HCT116 (cell line): ENCODE results near the gene PDZD8. TPM values are rescaled to one million over a fixed set of nuclear protein-coding genes. Genes with fewer than 3 reads are reported as not detected.
A peak's percentile ranks its signal among the peaks of the same experiment; 100 is the strongest.

Source experiments
- ATAC-seq: fragments of 200-7000 bp; cut with Tn5 transposase; 2 replicates; pipeline ENCODE4 v1.9.1; 2020; ENCODE audit warnings: mild to moderate bottlenecking, moderate library complexity
- BruUV-seq: library from RNA; stranded (reverse); fragments of 400-500 nt; replicated peaks from 2 replicates; lab custom pipeline; 2021; lab: Mats Ljungman, UMichigan
- CTCF ChIA-PET: fragments of 300-600 bp; sonication (Branson Sonifier 250); formaldehyde crosslinking; loops from one replicate; lab custom pipeline; 2021; ENCODE audit warnings: antibody characterized with exemption; lab: Charles Lee
- POLR2A ChIA-PET: fragments of 300-600, 350-600 bp; sonication (Branson Sonifier 250); formaldehyde crosslinking; loops from one replicate; lab custom pipeline; 2021; ENCODE audit warnings: antibody characterized with exemption; lab: Charles Lee
- RAD21 ChIA-PET, 2 experiments: fragments of 300-600 bp; sonication (Branson Sonifier 250); formaldehyde crosslinking; loops; one replicate each; lab custom pipeline; 2023; ENCODE audit warnings: low total read pairs in 2 of 2; ENCODE audit not compliant: uncharacterized antibody in 2 of 2, unreplicated experiment in 2 of 2, low non-redundant PET in 1 of 2; lab: Charles Lee
- DNase-seq: peaks from one replicate; pipeline ENCODE4 v3.0.0-alpha.2; 2010; ENCODE audit warnings: low read depth, low spot score
- H2AFZ ChIP-seq: fragments of 200-600 bp; shearing (Covaris generic), sonication (generic); 2 replicates; pipeline ENCODE4 v1.6.1; 2017; ENCODE audit warnings: low read depth, mixed run types, mixed read lengths, antibody characterized with exemption, low read length; ENCODE audit not compliant: poor library complexity, severe bottlenecking
- H3K27ac ChIP-seq: 2 replicates; pipeline ENCODE4 v1.5.1; 2012; ENCODE audit warnings: low read depth, low read length
- H3K27me3 ChIP-seq: fragments of 200-600 bp; sonication (generic); 2 replicates; pipeline ENCODE4 v1.6.1; 2016; ENCODE audit warnings: mixed run types, low read length, mixed read lengths; ENCODE audit not compliant: insufficient read depth
- H3K36me3 ChIP-seq, 2 experiments: fragments of 200-500 bp in 1 of 2; fragments of 200-600 bp in 1 of 2; sonication (Bioruptor generic) in 1 of 2; sonication (generic) in 1 of 2; 2 replicates each; pipeline versions ENCODE4 v1.5.1 to v1.6.1; 2014 to 2016; ENCODE audit warnings: low read length in 2 of 2, inconsistent platforms in 1 of 2, mixed read lengths in 1 of 2, mixed run types in 1 of 2; ENCODE audit not compliant: insufficient read depth in 2 of 2, control insufficient read depth in 1 of 2
- H3K4me1 ChIP-seq, 2 experiments: fragments of 200-600 bp in 1 of 2; sonication (generic) in 1 of 2; 2 replicates each; pipeline versions ENCODE4 v1.5.1 to v1.6.1; 2012 to 2017; ENCODE audit warnings: low read length in 2 of 2, inconsistent platforms in 1 of 2, mild to moderate bottlenecking in 1 of 2, mixed read lengths in 1 of 2, mixed run types in 1 of 2, moderate library complexity in 1 of 2; ENCODE audit not compliant: insufficient read depth in 2 of 2, control insufficient read depth in 1 of 2
- H3K4me2 ChIP-seq: fragments of 200-600 bp; sonication (generic); 2 replicates; pipeline ENCODE4 v1.6.1; 2017; ENCODE audit warnings: mixed run types, low read length, mixed read lengths
- H3K4me3 ChIP-seq, 2 experiments: fragments of 200-600 bp in 1 of 2; sonication (generic) in 1 of 2; replicated peaks in 1 of 2; 2 replicates each; pipeline ENCODE4 v1.5.1; 2011 to 2016; ENCODE audit warnings: low read length in 2 of 2, control low read depth in 1 of 2, low read depth in 1 of 2, mild to moderate bottlenecking in 1 of 2, mixed read lengths in 1 of 2, mixed run types in 1 of 2
- H3K79me2 ChIP-seq: fragments of 200-600 bp; sonication (generic); 2 replicates; pipeline ENCODE4 v1.6.1; 2017; ENCODE audit warnings: mild to moderate bottlenecking, mixed run types, low read length, moderate library complexity, mixed read lengths; ENCODE audit not compliant: insufficient read depth
- H3K9ac ChIP-seq: fragments of 200-600 bp; sonication (generic); 2 replicates; pipeline ENCODE4 v1.6.1; 2016; ENCODE audit warnings: low read length, mixed read lengths
- H3K9me2 ChIP-seq: fragments of 200-600 bp; sonication (generic), shearing (Covaris generic); 2 replicates; pipeline ENCODE4 v1.6.1; 2017; ENCODE audit warnings: mixed run types, mild to moderate bottlenecking, moderate library complexity; ENCODE audit not compliant: insufficient read depth
- H3K9me3 ChIP-seq, 2 experiments: fragments of 200-500 bp in 1 of 2; fragments of 200-600 bp in 1 of 2; sonication (Bioruptor generic) in 1 of 2; sonication (generic) in 1 of 2; 2 replicates each; pipeline ENCODE4 v1.6.1; 2014 to 2017; ENCODE audit warnings: low read length in 2 of 2, mixed read lengths in 2 of 2, inconsistent platforms in 1 of 2, low read depth in 1 of 2, mild to moderate bottlenecking in 1 of 2, mixed run types in 1 of 2, moderate library complexity in 1 of 2; ENCODE audit not compliant: control insufficient read depth in 1 of 2, insufficient read depth in 1 of 2
- H4K20me1 ChIP-seq: fragments of 200-600 bp; sonication (generic), shearing (Covaris generic); 2 replicates; pipeline ENCODE4 v1.6.1; 2017; ENCODE audit warnings: mixed run types, mild to moderate bottlenecking, moderate library complexity; ENCODE audit not compliant: insufficient read depth
- EZH2phosphoT487 ChIP-seq: fragments of 200-600 bp; IDR thresholded peaks from 2 replicates; pipeline ENCODE4 v1.6.1; 2018; ENCODE audit warnings: antibody characterized with exemption, borderline replicate concordance
- JUND ChIP-seq: IDR thresholded peaks from 2 replicates; pipeline ENCODE4 v1.6.1; 2012
- POLR2A ChIP-seq: IDR thresholded peaks from 2 replicates; pipeline ENCODE4 v1.7.0; 2011; ENCODE audit warnings: borderline replicate concordance; ENCODE audit not compliant: insufficient read depth, insufficient read length; ENCODE audit errors: extremely low read depth
- SIN3A ChIP-seq: IDR thresholded peaks from 2 replicates; pipeline ENCODE4 v1.6.1; 2012; ENCODE audit warnings: low read depth
- intact Hi-C: fragments of 100-400 bp; cut with micrococcal nuclease; formaldehyde crosslinking; loops from 2 replicates; pipeline ENCODE4 v1.10.0; 2022
- total RNA-seq: library from RNA; stranded (reverse); gene quantifications from one replicate; pipeline ENCODE4 v1.2.1, GENCODE V29; 2021; ENCODE audit not compliant: unreplicated experiment
- TF ChIP-seq, protein P1 (sequence below): IDR thresholded peaks from 2 replicates; pipeline ENCODE4 v1.6.1; 2012

The PDZD8 gene
- total RNA-seq, 1 experiment from 2014 or later, result 61.7 TPM

DNA sequence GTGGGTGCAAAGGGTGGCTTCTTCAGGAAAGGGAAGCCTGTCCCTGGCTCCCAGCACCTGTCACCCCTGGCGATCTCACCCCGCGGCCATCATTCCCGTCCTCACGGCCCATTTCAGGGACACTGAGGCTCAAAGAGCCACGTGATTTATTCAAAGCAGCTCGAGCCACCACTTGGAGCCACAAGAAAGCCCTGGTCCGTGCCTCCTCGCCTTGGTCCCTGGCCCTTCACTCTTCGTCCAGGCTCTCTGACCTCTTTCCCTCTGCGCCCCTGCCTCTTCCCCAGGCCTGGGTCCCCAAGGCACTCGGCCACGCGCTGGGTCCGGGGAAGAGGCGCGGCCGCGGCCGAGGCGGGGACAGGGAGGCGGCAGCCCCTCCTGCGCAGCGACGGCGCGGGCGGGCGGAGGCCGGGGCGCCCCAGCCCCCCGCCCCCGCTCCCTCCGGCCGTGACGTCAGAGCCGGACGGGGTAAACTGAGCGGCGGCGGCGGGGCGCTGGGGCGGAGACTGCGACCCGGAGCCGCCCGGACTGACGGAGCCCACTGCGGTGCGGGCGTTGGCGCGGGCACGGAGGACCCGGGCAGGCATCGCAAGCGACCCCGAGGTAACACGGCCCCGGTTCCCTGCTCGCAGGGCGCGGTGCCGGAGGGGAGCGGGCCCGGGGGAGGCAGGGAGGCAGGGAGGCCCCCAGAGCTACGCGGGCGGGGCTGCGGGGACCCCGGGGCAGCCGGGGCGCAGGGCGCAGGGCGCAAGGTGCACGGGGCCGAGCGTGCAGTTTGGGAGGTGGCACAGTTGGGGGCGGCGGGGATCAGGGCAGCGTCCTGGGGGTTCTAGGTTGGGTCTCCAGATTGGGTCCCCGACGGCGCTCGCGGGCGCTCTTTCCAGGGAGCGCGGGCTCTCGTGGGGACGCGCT is 134.4 kb downstream of the PDZD8 start, which contains the start of gene SLC18A2:
SLC18A2 (plus strand) TSS at position 494 of the 909 bp plus-strand sequence. CDS start 580 bp downstream, outside the sequence.
- RAD21 ChIA-PET, result interaction anchor here in 1 of 2 experiments (1.0 kb wide), 1 partner anchor 24 kb away, joined by 5 read pairs; no protein-coding TSS in a partner anchor
- 0 out of 2 replicates have a peak, but pooled peaks cover 8% of the 10 kb centered on the region for H3K27me3 ChIP-seq
- no peak within 1 kb of the TSS for H3K4me2 ChIP-seq
- H3K4me3 ChIP-seq, result no peak within 1 kb of the TSS
- H4K20me1 ChIP-seq, result no peaks in the 10 kb centered on the region
- POLR2A ChIA-PET, result no interaction called here
- DNase-seq (no peak), ATAC-seq (no peak)
- CTCF ChIA-PET, result no interaction called here
- no peaks in the 10 kb centered on the region for H3K79me2 ChIP-seq
- no TSS peak for BruUV-seq
- H3K9me2 ChIP-seq, result no peaks in the 10 kb centered on the region
- no peaks in the 10 kb centered on the region for H3K9me3 ChIP-seq
- no peak within 1 kb of the TSS for H3K9ac ChIP-seq
- H3K27ac ChIP-seq, result no peak within 1 kb of the TSS
- TF ChIP-seq JUND, result no peak
- intact Hi-C loops, result no loop called here
- no peak within 1 kb of the TSS for H2AFZ ChIP-seq
- H3K36me3 ChIP-seq, result no peaks in the 10 kb centered on the region
- no peaks in the 10 kb centered on the region for H3K4me1 ChIP-seq

DNA sequence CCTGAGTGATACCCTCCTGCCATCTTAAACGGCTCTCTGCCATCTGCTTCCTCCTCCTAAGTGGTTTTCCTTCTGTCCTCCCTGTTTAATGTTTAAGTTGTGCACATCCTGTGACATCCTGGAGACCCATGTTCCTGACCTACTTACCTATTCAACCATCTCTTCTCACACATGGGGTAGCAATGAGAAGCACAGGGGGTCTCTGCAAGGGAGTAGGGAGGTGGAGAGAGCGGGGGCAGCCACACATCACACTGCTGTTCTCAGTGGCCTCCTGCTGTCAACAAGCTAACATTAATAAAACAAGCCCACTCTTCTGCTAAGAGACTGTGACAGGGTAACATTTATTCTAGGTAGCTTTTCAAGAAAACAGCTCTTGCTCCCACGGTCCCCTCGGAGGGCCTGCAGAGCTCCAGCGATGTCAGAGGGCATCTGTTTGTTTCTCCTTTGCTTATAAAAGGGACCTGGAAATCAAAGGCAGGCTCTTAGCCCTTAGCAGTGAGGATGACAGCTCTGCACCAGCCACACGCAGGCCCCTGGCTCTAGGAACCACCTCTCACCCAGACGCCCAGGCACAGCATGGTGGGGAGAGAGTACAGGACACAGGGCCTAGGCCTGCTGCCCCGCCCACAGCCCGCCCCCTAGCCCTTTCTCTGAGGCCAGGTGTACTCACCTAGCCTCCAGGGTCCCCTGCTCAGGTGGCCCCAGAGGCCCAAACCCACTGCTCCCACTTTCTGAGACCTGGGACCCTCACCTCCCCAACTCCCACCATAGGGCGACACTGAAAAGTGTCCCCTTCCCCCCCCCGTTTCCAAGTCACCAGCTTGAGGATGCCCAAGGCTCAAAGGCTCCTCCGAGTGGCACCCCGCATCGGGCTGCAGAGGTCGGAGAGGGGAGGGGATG is 135.3 kb downstream of the PDZD8 start:
- H3K9me2 ChIP-seq, result no peaks in the 10 kb centered on the region
- H3K27me3 ChIP-seq, result 0 out of 2 replicates have a peak, but pooled peaks cover 2% of the 10 kb centered on the region
- H3K9ac ChIP-seq, result no peak overlapping the region
- no peak for DNase-seq
- no peaks in the 10 kb centered on the region for H4K20me1 ChIP-seq
- ChIA-PET RAD21 (interaction anchor here in 1 of 2 experiments (1.0 kb wide), 1 partner anchor 23 kb away, joined by 5 read pairs; no protein-coding TSS in a partner anchor), POLR2A (no interaction called here), CTCF (interaction anchor here (1.1 to 1.5 kb wide), 2 partner anchors 23 to 80 kb away, joined by 3 to 4 read pairs; no protein-coding TSS in a partner anchor)
- H3K79me2 ChIP-seq, result no peaks in the 10 kb centered on the region
- no peaks in the 10 kb centered on the region for H3K4me1 ChIP-seq
- H3K4me3 ChIP-seq, result no peak overlapping the region
- no peaks in the 10 kb centered on the region for H3K9me3 ChIP-seq
- no TSS peak for BruUV-seq
- TF ChIP-seq POLR2A, result no peak
- TF ChIP-seq, protein P1, sequence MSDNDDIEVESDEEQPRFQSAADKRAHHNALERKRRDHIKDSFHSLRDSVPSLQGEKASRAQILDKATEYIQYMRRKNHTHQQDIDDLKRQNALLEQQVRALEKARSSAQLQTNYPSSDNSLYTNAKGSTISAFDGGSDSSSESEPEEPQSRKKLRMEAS, result no peak
- TF ChIP-seq SIN3A, result no peak
- TF ChIP-seq EZH2phosphoT487, result no peak
- no peak overlapping the region for H3K4me2 ChIP-seq
- peak; percentile 46 for ATAC-seq
- no peaks in the 10 kb centered on the region for H3K36me3 ChIP-seq
- H3K27ac ChIP-seq, result no peak overlapping the region
- H2AFZ ChIP-seq, result no peak overlapping the region
- intact Hi-C loops, result no loop called here
